ENCODE results near the gene TMEM129.

DNA sequence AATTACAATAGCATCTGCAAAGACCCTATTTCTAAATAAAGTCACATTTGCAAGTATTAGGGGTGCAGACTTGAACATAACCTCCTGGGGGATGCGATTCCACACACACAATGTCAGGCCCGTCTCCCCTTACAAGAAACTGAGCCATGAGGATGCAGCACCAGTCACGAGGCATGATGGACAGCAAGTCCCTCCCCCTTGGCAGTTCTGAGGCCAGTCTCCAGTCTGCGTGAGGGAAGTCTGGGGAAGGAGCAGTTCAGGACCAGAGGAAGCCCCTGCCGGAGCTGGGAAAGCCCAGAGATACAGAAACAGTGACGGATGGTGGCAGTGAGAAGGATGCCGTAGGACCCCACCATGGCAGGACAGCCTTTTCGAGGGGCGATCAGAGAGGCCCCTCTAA, 46.4 kb downstream of the TMEM129 start:
- TF ChIP-seq, protein P1, sequence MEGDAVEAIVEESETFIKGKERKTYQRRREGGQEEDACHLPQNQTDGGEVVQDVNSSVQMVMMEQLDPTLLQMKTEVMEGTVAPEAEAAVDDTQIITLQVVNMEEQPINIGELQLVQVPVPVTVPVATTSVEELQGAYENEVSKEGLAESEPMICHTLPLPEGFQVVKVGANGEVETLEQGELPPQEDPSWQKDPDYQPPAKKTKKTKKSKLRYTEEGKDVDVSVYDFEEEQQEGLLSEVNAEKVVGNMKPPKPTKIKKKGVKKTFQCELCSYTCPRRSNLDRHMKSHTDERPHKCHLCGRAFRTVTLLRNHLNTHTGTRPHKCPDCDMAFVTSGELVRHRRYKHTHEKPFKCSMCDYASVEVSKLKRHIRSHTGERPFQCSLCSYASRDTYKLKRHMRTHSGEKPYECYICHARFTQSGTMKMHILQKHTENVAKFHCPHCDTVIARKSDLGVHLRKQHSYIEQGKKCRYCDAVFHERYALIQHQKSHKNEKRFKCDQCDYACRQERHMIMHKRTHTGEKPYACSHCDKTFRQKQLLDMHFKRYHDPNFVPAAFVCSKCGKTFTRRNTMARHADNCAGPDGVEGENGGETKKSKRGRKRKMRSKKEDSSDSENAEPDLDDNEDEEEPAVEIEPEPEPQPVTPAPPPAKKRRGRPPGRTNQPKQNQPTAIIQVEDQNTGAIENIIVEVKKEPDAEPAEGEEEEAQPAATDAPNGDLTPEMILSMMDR (IDR thresholded peaks at IDR 0.05), result no peak
- TF ChIP-seq EZH2phosphoT487 (IDR thresholded peaks at IDR 0.05), result no peak

All from neural progenitor cell (in vitro differentiated cells).